Nephron progenitor cell (in vitro differentiated cells): ENCODE measurements around the gene CYP2R1.
A peak's percentile ranks its signal among the peaks of the same experiment; 100 is the strongest.

Experiments used
- DNase-seq: peaks from one replicate; pipeline ENCODE4 v3.0.0; 2021
- H3K27ac Mint-ChIP-seq: 2 replicates; pipeline ENCODE4 v1.8.0; 2021; ENCODE audit warnings: mild to moderate bottlenecking, moderate library complexity, mixed read lengths
- H3K27me3 Mint-ChIP-seq: 2 replicates; pipeline ENCODE4 v1.8.0; 2021; ENCODE audit warnings: mild to moderate bottlenecking, low read depth, mixed read lengths; ENCODE audit not compliant: poor library complexity
- H3K36me3 Mint-ChIP-seq: 2 replicates; pipeline ENCODE4 v1.8.0; 2021; ENCODE audit warnings: low read depth, mixed read lengths
- H3K4me1 Mint-ChIP-seq: 2 replicates; pipeline ENCODE4 v1.8.0; 2021; ENCODE audit warnings: mixed read lengths
- H3K4me3 Mint-ChIP-seq: 2 replicates; pipeline ENCODE4 v1.8.0; 2021; ENCODE audit warnings: mild to moderate bottlenecking, moderate library complexity, mixed read lengths
- H3K9me3 Mint-ChIP-seq: 2 replicates; pipeline ENCODE4 v1.8.0; 2021; ENCODE audit warnings: mild to moderate bottlenecking, moderate library complexity, mixed read lengths
- TF ChIP-seq, protein P1 (sequence below): fragments of 200-600 bp; sonication (generic); IDR thresholded peaks from 2 replicates; pipeline ENCODE4 v1.5.0; 2021; ENCODE audit warnings: antibody characterized with exemption

The CYP2R1 gene

DNA sequence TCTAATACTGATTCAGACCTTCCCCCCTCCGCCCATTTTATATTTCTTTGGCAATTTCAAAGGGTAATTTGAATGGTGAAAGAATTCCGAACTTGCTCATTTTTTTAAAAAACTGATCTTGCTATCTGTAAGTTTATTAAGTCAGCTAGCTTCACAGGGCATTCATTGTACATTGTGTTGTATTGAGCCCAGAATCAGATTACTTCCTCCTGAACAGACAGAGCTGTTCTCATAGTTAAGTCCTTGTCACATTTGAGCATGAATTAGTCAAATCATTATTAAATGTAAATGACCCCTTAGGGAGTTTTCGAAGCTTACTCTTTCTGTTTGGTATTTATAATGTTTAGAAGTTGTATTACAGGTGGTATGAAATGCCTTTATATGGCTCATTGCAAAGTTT, 34.4 kb downstream of the CYP2R1 start:
- Mint-ChIP-seq H3K27ac (peak overlapping the region; percentile 73), H3K4me3 (no peak overlapping the region), H3K27me3 (no peaks in the 10 kb centered on the region), H3K36me3 (peaks cover 32% of the 10 kb centered on the region), H3K9me3 (no peaks in the 10 kb centered on the region), H3K4me1 (peaks cover 9% of the 10 kb centered on the region)
- DNase-seq = no peak
- TF ChIP-seq, protein P1, sequence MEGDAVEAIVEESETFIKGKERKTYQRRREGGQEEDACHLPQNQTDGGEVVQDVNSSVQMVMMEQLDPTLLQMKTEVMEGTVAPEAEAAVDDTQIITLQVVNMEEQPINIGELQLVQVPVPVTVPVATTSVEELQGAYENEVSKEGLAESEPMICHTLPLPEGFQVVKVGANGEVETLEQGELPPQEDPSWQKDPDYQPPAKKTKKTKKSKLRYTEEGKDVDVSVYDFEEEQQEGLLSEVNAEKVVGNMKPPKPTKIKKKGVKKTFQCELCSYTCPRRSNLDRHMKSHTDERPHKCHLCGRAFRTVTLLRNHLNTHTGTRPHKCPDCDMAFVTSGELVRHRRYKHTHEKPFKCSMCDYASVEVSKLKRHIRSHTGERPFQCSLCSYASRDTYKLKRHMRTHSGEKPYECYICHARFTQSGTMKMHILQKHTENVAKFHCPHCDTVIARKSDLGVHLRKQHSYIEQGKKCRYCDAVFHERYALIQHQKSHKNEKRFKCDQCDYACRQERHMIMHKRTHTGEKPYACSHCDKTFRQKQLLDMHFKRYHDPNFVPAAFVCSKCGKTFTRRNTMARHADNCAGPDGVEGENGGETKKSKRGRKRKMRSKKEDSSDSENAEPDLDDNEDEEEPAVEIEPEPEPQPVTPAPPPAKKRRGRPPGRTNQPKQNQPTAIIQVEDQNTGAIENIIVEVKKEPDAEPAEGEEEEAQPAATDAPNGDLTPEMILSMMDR = no peak

DNA sequence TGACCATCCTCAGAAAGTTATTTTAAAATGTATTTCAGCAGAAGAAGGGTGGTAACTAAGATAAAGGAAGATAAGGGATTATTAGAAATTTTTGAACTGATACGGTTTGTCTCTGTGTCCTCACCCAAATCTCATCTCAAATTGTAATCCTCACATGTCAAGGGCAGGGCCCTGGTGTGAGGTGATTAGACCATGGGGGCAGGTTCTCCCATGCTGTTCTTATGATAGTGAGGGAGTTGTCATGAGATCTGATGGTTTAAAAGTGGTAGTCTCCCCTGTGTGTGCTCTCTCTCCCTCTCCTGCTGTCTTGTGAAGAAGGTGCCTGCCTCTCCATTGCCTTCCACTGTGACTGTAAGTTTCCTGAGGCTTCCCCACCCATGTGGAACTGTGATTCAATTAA, 36.1 kb downstream of the CYP2R1 start:
- H3K4me1 Mint-ChIP-seq = peaks cover 9% of the 10 kb centered on the region
- H3K9me3 Mint-ChIP-seq = peaks cover 4% of the 10 kb centered on the region
- no peaks in the 10 kb centered on the region for H3K27me3 Mint-ChIP-seq
- H3K27ac Mint-ChIP-seq = no peak overlapping the region
- TF ChIP-seq, protein P1 = no peak
- no peak for DNase-seq
- H3K36me3 Mint-ChIP-seq = peaks cover 22% of the 10 kb centered on the region
- H3K4me3 Mint-ChIP-seq = no peak overlapping the region

DNA sequence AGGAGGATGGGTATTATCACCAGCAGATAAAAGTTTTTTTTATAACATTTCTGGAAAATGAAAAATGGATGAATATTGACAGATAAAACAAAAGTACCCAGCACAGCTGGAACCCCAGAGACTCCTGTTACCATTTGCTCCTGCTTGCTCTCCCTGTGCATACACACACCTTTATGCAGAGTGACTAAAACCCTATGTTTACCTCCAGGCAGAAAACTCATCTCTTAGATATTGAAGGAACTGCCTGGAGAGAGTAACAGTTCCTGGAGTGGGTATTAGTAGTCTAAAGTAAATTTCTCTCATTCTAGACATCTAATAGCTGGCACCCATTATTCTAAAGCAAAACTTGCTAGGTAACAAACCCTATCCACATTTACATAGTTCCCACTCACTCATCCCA, 38.0 kb downstream of the CYP2R1 start:
- DNase-seq = no peak
- Mint-ChIP-seq H3K4me1 (peaks cover 9% of the 10 kb centered on the region), H3K9me3 (peaks cover 4% of the 10 kb centered on the region), H3K4me3 (no peak overlapping the region), H3K36me3 (peaks cover 24% of the 10 kb centered on the region), H3K27ac (no peak overlapping the region), H3K27me3 (no peaks in the 10 kb centered on the region)
- TF ChIP-seq, protein P1 = no peak

DNA sequence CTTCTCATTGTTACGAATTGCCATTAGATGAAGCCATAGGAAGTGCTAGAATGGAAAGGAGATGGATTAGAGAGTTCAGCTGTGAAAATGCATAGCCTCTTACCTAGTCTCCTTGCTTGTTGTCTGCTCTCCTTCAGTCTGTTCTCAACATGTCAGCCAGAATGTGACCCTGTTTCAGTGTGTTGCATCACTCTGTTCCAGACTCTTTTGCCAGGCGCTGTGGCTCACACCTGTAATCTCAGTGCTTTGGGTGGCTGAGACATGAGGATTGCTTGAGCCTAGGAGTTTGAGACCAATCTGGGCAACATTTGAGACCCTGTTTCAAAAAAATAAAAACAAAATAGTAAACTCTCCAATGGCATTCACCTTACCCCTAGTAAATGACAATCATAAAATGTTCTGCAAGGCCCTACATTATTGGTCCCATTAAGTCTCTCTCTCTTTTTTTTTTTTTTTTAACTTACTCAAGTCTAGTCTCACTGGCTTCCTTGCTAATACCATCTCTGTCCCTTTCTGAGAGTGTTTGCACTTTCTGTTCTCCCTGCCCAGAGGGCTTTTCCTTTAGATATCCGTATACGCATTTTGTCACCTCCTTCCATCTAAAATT, 39.4 kb downstream of the CYP2R1 start:
- H3K27ac Mint-ChIP-seq = no peak overlapping the region
- TF ChIP-seq, protein P1 = no peak
- H3K27me3 Mint-ChIP-seq = no peaks in the 10 kb centered on the region
- DNase-seq = no peak
- H3K9me3 Mint-ChIP-seq = peaks cover 8% of the 10 kb centered on the region
- H3K4me1 Mint-ChIP-seq = peaks cover 9% of the 10 kb centered on the region
- no peak overlapping the region for H3K4me3 Mint-ChIP-seq
- peaks cover 30% of the 10 kb centered on the region for H3K36me3 Mint-ChIP-seq

DNA sequence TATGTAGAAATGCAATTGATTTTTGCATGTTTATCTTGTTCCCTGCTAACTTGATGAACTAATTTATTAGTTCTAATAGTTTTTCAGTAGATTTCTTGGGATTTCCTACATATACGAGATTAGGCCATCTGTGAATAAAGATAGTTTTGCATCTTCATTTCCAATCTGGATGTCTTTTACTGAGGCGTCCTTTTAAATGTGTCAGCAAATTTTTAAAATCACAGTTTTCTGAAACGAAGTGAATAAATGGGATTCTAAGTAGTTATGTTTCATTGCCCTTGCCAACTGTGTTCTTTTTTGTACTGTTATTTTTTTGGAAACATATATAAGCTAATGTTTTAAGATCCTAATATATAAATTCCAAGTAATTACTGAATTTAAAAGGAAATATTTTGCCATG, 50.0 kb downstream of the CYP2R1 start:
- TF ChIP-seq, protein P1 = no peak
- no peaks in the 10 kb centered on the region for H3K4me1 Mint-ChIP-seq
- H3K9me3 Mint-ChIP-seq = peaks cover 27% of the 10 kb centered on the region
- no peak overlapping the region for H3K4me3 Mint-ChIP-seq
- no peak for DNase-seq
- no peaks in the 10 kb centered on the region for H3K27me3 Mint-ChIP-seq
- H3K27ac Mint-ChIP-seq = no peak overlapping the region
- H3K36me3 Mint-ChIP-seq = peaks cover 79% of the 10 kb centered on the region
